Measurements from ENCODE around the gene FSTL4. TPM values are rescaled to one million over a fixed set of nuclear protein-coding genes. Genes with fewer than 3 reads are reported as not detected.

The FSTL4 gene
- total RNA-seq, 1 experiment from 2014 or later, result 0.12 TPM

GRCh38 chr5:133325864-133326263 is 286.5 kb downstream of the FSTL4 start:
- CTCF ChIA-PET, result interaction anchor here (0.7 to 3.6 kb wide), 5 partner anchors 10 to 239 kb away, joined by 3 to 15 read pairs (median 4); no protein-coding TSS in a partner anchor
- Mint-ChIP-seq H3K4me3 (ENCODE audit: unreplicated experiment) (no peak overlapping the region), H3K27me3 (ENCODE audit: insufficient read depth, unreplicated experiment) (no peaks in the 10 kb centered on the region), H3K27ac (ENCODE audit: low read depth, unreplicated experiment) (no peak overlapping the region), H3K9me3 (ENCODE audit: unreplicated experiment) (no peaks in the 10 kb centered on the region), H3K36me3 (ENCODE audit: insufficient read depth, unreplicated experiment) (no peaks in the 10 kb centered on the region), H3K4me1 (ENCODE audit: insufficient read depth, unreplicated experiment) (no peaks in the 10 kb centered on the region)
- intact Hi-C loops (cut with micrococcal nuclease), result no loop called here
- TF ChIP-seq CTCF (IDR thresholded peaks at IDR 0.05; ENCODE audit: unreplicated experiment), result no peak
- no peak for DNase-seq (ENCODE audit: unreplicated experiment)
- POLR2A ChIA-PET, result interaction anchor here (1.0 to 1.4 kb wide), 2 partner anchors 11 to 212 kb away, joined by 3 read pairs; no protein-coding TSS in a partner anchor
- no TSS peak for BruUV-seq (replicated peaks)

GRCh38 chr5:133324926-133325325 is 287.4 kb downstream of the FSTL4 start:
- CTCF ChIA-PET, result interaction anchor here (0.8 to 3.6 kb wide), 4 partner anchors 10 to 213 kb away, joined by 3 to 15 read pairs (median 4); no protein-coding TSS in a partner anchor
- Mint-ChIP-seq H3K9me3 (ENCODE audit: unreplicated experiment) (no peaks in the 10 kb centered on the region), H3K36me3 (ENCODE audit: insufficient read depth, unreplicated experiment) (no peaks in the 10 kb centered on the region), H3K27ac (ENCODE audit: low read depth, unreplicated experiment) (no peak overlapping the region), H3K27me3 (ENCODE audit: insufficient read depth, unreplicated experiment) (no peaks in the 10 kb centered on the region), H3K4me1 (ENCODE audit: insufficient read depth, unreplicated experiment) (no peaks in the 10 kb centered on the region), H3K4me3 (ENCODE audit: unreplicated experiment) (no peak overlapping the region)
- intact Hi-C loops (cut with micrococcal nuclease), result no loop called here
- DNase-seq (ENCODE audit: unreplicated experiment), result no peak
- no TSS peak for BruUV-seq (replicated peaks)
- POLR2A ChIA-PET, result interaction anchor here (1.0 kb wide), 1 partner anchor 211 kb away, joined by 3 read pairs; no protein-coding TSS in a partner anchor
- TF ChIP-seq CTCF (IDR thresholded peaks at IDR 0.05; ENCODE audit: unreplicated experiment), result no peak

GRCh38 chr5:133323494-133324457 is 288.6 kb downstream of the FSTL4 start:
- H3K27me3 Mint-ChIP-seq (ENCODE audit: insufficient read depth, unreplicated experiment), result no peaks in the 10 kb centered on the region
- ChIA-PET CTCF (interaction anchor here (1.1 to 10.7 kb wide), 3 partner anchors 100 to 219 kb away, joined by 3 to 82 read pairs (median 6); no protein-coding TSS in a partner anchor), POLR2A (no interaction called here)
- no peak for DNase-seq (ENCODE audit: unreplicated experiment)
- no peak overlapping the region for H3K4me3 Mint-ChIP-seq (ENCODE audit: unreplicated experiment)
- H3K36me3 Mint-ChIP-seq (ENCODE audit: insufficient read depth, unreplicated experiment), result no peaks in the 10 kb centered on the region
- H3K9me3 Mint-ChIP-seq (ENCODE audit: unreplicated experiment), result no peaks in the 10 kb centered on the region
- no TSS peak for BruUV-seq (replicated peaks)
- TF ChIP-seq CTCF (IDR thresholded peaks at IDR 0.05; ENCODE audit: unreplicated experiment), result no peak
- H3K27ac Mint-ChIP-seq (ENCODE audit: low read depth, unreplicated experiment), result no peak overlapping the region
- no peaks in the 10 kb centered on the region for H3K4me1 Mint-ChIP-seq (ENCODE audit: insufficient read depth, unreplicated experiment)
- intact Hi-C loops (cut with micrococcal nuclease), result no loop called here

GRCh38 chr5:133322743-133323142 is 289.6 kb downstream of the FSTL4 start:
- Mint-ChIP-seq H3K4me3 (ENCODE audit: unreplicated experiment) (no peak overlapping the region), H3K9me3 (ENCODE audit: unreplicated experiment) (no peaks in the 10 kb centered on the region), H3K27me3 (ENCODE audit: insufficient read depth, unreplicated experiment) (no peaks in the 10 kb centered on the region), H3K27ac (ENCODE audit: low read depth, unreplicated experiment) (no peak overlapping the region), H3K4me1 (ENCODE audit: insufficient read depth, unreplicated experiment) (no peaks in the 10 kb centered on the region), H3K36me3 (ENCODE audit: insufficient read depth, unreplicated experiment) (no peaks in the 10 kb centered on the region)
- POLR2A ChIA-PET, result interaction anchor here (0.7 kb wide), 1 partner anchor 16 kb away, joined by 3 read pairs; no protein-coding TSS in a partner anchor
- TF ChIP-seq CTCF (IDR thresholded peaks at IDR 0.05; ENCODE audit: unreplicated experiment), result no peak
- BruUV-seq (replicated peaks), result no TSS peak
- CTCF ChIA-PET, result interaction anchor here (0.6 to 10.7 kb wide), 4 partner anchors 30 to 220 kb away, joined by 3 to 82 read pairs (median 5); no protein-coding TSS in a partner anchor
- intact Hi-C loops (cut with micrococcal nuclease), result no loop called here
- no peak for DNase-seq (ENCODE audit: unreplicated experiment)
